ENCODE measurements around the gene PNMT. TPM values are rescaled to one million over a fixed set of nuclear protein-coding genes. Genes with fewer than 3 reads are reported as not detected.

PNMT gene
- total and polyA plus RNA-seq, 4 donors, result 0.99 to 6.2 (median 5.9) TPM

DNA sequence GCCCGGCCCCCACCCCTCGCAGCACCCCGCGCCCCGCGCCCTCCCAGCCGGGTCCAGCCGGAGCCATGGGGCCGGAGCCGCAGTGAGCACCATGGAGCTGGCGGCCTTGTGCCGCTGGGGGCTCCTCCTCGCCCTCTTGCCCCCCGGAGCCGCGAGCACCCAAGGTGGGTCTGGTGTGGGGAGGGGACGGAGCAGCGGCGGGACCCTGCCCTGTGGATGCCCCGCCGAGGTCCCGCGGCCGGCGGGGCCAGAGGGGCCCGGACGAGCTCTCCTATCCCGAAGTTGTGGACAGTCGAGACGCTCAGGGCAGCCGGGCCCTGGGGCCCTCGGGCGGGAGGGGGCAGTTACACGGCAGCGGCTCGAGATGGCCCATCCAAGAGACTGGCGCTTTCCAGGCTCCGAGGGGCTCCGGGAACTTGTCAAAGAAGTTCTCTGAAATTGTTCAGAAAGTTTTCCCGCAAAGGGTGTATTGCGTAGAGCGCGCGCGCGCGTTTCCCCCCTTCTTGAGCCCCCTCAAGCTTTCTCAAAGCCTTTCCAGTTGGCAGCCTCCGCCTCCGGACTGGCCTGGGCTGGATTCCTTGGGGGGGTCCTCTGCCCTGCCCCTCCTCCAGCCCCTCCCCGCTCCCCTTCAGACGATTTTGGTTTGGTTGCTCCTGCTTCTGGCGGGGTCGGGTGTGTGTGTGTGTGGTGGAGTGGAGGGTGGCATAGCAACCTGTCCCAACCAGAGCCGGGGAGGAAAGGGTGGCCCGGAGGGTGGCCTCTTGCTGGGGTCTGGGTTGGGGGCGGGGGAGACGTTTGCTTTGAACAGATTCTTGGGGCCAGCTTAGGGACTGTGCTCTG, 32.1 kb downstream of the PNMT start:
- H3K4me3 ChIP-seq (ENCODE audit: low read depth, low read length), result peak overlapping the region; percentile 63
- 2% methylated on average over 48 of the region's 57 CpGs for WGBS (ENCODE audit: insufficient coverage)
- peaks cover 12% of the 10 kb centered on the region for H3K36me3 ChIP-seq (ENCODE audit: control insufficient read depth, insufficient read depth, low read length)
- peak in 2 of 6 donors; percentile 37 to 74 for DNase-seq (ENCODE audit: low read depth in 4 of 6, low spot score in 6 of 6)
- peak overlapping the region; percentile 83 for H3K27ac ChIP-seq (ENCODE audit: low read depth, low read length)
- no peaks in the 10 kb centered on the region for H3K9me3 ChIP-seq (ENCODE audit: control insufficient read depth, insufficient read depth, low read length)
- H3K4me1 ChIP-seq (ENCODE audit: control insufficient read depth, insufficient read depth, low read length), result peaks cover 46% of the 10 kb centered on the region
- peaks cover 22% of the 10 kb centered on the region for H3K27me3 ChIP-seq (ENCODE audit: control insufficient read depth, insufficient read depth, low read length)

GRCh38 chr17:39701012-39701783, 32.9 kb downstream of the PNMT start:
- Histone ChIP-seq H3K4me1 (ENCODE audit: control insufficient read depth, insufficient read depth, low read length) (peaks cover 46% of the 10 kb centered on the region), H3K27ac (ENCODE audit: low read depth, low read length) (peak overlapping the region; percentile 83), H3K4me3 (ENCODE audit: low read depth, low read length) (peak overlapping the region; percentile 63), H3K27me3 (ENCODE audit: control insufficient read depth, insufficient read depth, low read length) (peaks cover 22% of the 10 kb centered on the region), H3K36me3 (ENCODE audit: control insufficient read depth, insufficient read depth, low read length) (peaks cover 13% of the 10 kb centered on the region), H3K9me3 (ENCODE audit: control insufficient read depth, insufficient read depth, low read length) (no peaks in the 10 kb centered on the region)
- WGBS (ENCODE audit: insufficient coverage), result 22% methylated on average over 8 of the region's 10 CpGs
- DNase-seq (ENCODE audit: low read depth in 4 of 6, low spot score in 6 of 6), result no peak

- Histone ChIP-seq H3K27me3 (ENCODE audit: control insufficient read depth, insufficient read depth, low read length) (peaks cover 22% of the 10 kb centered on the region), H3K4me3 (ENCODE audit: low read depth, low read length) (peak overlapping the region; percentile 63), H3K4me1 (ENCODE audit: control insufficient read depth, insufficient read depth, low read length) (peaks cover 50% of the 10 kb centered on the region), H3K9me3 (ENCODE audit: control insufficient read depth, insufficient read depth, low read length) (no peaks in the 10 kb centered on the region), H3K27ac (ENCODE audit: low read depth, low read length) (peak overlapping the region; percentile 15), H3K36me3 (ENCODE audit: control insufficient read depth, insufficient read depth, low read length) (peaks cover 15% of the 10 kb centered on the region)
- 71% methylated on average over 2 of the region's 4 CpGs for WGBS (ENCODE audit: insufficient coverage)
- DNase-seq (ENCODE audit: low read depth in 4 of 6, low spot score in 6 of 6), result no peak
Measured at GRCh38 chr17:39701784-39702422, 33.6 kb downstream of the PNMT start.

- no peaks in the 10 kb centered on the region for H3K9me3 ChIP-seq (ENCODE audit: control insufficient read depth, insufficient read depth, low read length)
- no peak overlapping the region for H3K4me3 ChIP-seq (ENCODE audit: low read depth, low read length)
- H3K4me1 ChIP-seq (ENCODE audit: control insufficient read depth, insufficient read depth, low read length), result peaks cover 54% of the 10 kb centered on the region
- peaks cover 22% of the 10 kb centered on the region for H3K27me3 ChIP-seq (ENCODE audit: control insufficient read depth, insufficient read depth, low read length)
- peak in 1 of 6 donors; percentile 38 for DNase-seq (ENCODE audit: low read depth in 4 of 6, low spot score in 6 of 6)
- 47% methylated on average over 6 of the region's 12 CpGs for WGBS (ENCODE audit: insufficient coverage)
- peaks cover 21% of the 10 kb centered on the region for H3K36me3 ChIP-seq (ENCODE audit: control insufficient read depth, insufficient read depth, low read length)
- peak overlapping the region; percentile 22 for H3K27ac ChIP-seq (ENCODE audit: low read depth, low read length)
Measured at GRCh38 chr17:39702901-39703893, 34.9 kb downstream of the PNMT start.

- no peak overlapping the region for H3K27ac ChIP-seq (ENCODE audit: low read depth, low read length)
- H3K27me3 ChIP-seq (ENCODE audit: control insufficient read depth, insufficient read depth, low read length), result peaks cover 21% of the 10 kb centered on the region
- no peaks in the 10 kb centered on the region for H3K9me3 ChIP-seq (ENCODE audit: control insufficient read depth, insufficient read depth, low read length)
- no peak for DNase-seq (ENCODE audit: low read depth in 4 of 6, low spot score in 6 of 6)
- 100% methylated on average over 2 of the region's 5 CpGs for WGBS (ENCODE audit: insufficient coverage)
- H3K4me1 ChIP-seq (ENCODE audit: control insufficient read depth, insufficient read depth, low read length), result peaks cover 54% of the 10 kb centered on the region
- H3K36me3 ChIP-seq (ENCODE audit: control insufficient read depth, insufficient read depth, low read length), result peaks cover 28% of the 10 kb centered on the region
- no peak overlapping the region for H3K4me3 ChIP-seq (ENCODE audit: low read depth, low read length)
Measured at GRCh38 chr17:39703913-39704312, 35.7 kb downstream of the PNMT start.

- peak in 1 of 6 donors; percentile 48 for DNase-seq (ENCODE audit: low read depth in 4 of 6, low spot score in 6 of 6)
- H3K36me3 ChIP-seq (ENCODE audit: control insufficient read depth, insufficient read depth, low read length), result peaks cover 39% of the 10 kb centered on the region
- no peak overlapping the region for H3K4me3 ChIP-seq (ENCODE audit: low read depth, low read length)
- no peaks in the 10 kb centered on the region for H3K9me3 ChIP-seq (ENCODE audit: control insufficient read depth, insufficient read depth, low read length)
- H3K27ac ChIP-seq (ENCODE audit: low read depth, low read length), result peak overlapping the region; percentile 57
- WGBS (ENCODE audit: insufficient coverage), result 45% methylated on average over 10 of the region's 11 CpGs
- H3K4me1 ChIP-seq (ENCODE audit: control insufficient read depth, insufficient read depth, low read length), result peaks cover 51% of the 10 kb centered on the region
- H3K27me3 ChIP-seq (ENCODE audit: control insufficient read depth, insufficient read depth, low read length), result peaks cover 12% of the 10 kb centered on the region
Measured at GRCh38 chr17:39704821-39705551, 36.7 kb downstream of the PNMT start.

DNA sequence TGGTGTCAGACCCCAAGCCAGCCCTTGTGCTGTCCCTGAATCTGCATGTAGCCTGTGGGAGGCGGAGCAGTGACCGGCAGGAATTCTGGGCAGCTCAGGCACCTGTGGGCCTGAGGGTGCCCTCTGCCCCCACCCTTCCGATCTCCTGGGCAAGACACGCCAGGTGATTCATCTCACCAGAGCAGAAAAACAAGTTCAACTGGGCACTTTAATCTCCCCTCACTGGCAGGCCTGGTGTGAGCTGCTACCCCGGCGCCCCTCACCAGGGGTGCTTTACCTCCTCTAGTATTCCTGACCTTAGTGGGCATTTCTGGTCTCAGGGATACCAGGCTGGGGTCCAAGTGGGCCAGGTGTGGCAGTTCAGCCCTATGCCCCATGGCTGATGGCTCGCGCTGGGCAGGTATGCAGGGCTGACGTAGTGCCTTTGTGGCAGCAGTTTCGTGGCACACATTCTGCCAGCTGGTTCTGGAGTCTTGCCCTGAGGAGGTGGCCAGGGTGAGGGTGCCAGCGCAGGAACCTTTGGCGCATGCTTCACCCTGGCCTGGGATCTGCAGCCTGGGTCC, 37.6 kb downstream of the PNMT start:
- DNase-seq (ENCODE audit: low read depth in 4 of 6, low spot score in 6 of 6), result no peak
- WGBS (ENCODE audit: insufficient coverage), result 77% methylated on average over 12 of the region's 12 CpGs

DNA sequence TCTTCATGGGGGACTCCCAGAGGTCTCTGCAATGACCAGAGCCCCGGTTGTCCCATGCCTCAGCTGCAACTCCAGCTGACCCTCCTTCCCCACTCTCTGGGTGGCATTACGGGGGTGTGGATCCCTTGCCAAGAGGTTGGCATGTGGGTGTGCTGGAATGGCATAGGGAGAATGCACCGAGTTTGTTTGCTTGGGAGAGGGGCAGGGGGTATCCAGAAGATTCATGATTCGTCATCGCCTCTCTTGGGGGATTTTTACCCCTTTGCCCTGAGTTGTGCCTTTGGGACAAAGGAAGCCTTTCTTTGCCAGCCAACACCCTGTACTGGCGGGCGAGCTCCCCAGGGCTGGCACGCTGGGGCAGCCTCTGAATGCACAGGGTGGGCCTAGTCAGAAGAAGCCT, 38.1 kb downstream of the PNMT start:
- peaks cover 45% of the 10 kb centered on the region for H3K4me1 ChIP-seq (ENCODE audit: control insufficient read depth, insufficient read depth, low read length)
- no peaks in the 10 kb centered on the region for H3K9me3 ChIP-seq (ENCODE audit: control insufficient read depth, insufficient read depth, low read length)
- peak overlapping the region; percentile 80 for H3K27ac ChIP-seq (ENCODE audit: low read depth, low read length)
- H3K36me3 ChIP-seq (ENCODE audit: control insufficient read depth, insufficient read depth, low read length), result peaks cover 47% of the 10 kb centered on the region
- 78% methylated on average over 5 of the region's 8 CpGs for WGBS (ENCODE audit: insufficient coverage)
- no peak overlapping the region for H3K4me3 ChIP-seq (ENCODE audit: low read depth, low read length)
- peak in 1 of 6 donors; percentile 27 for DNase-seq (ENCODE audit: low read depth in 4 of 6, low spot score in 6 of 6)
- H3K27me3 ChIP-seq (ENCODE audit: control insufficient read depth, insufficient read depth, low read length), result no peaks in the 10 kb centered on the region

More for the DNA sequence above, 37.6 kb downstream of the PNMT start:
- peaks cover 5% of the 10 kb centered on the region for H3K27me3 ChIP-seq (ENCODE audit: control insufficient read depth, insufficient read depth, low read length)
- H3K27ac ChIP-seq (ENCODE audit: low read depth, low read length), result peak overlapping the region; percentile 80
- no peaks in the 10 kb centered on the region for H3K9me3 ChIP-seq (ENCODE audit: control insufficient read depth, insufficient read depth, low read length)
- H3K4me3 ChIP-seq (ENCODE audit: low read depth, low read length), result no peak overlapping the region
- peaks cover 47% of the 10 kb centered on the region for H3K36me3 ChIP-seq (ENCODE audit: control insufficient read depth, insufficient read depth, low read length)
- H3K4me1 ChIP-seq (ENCODE audit: control insufficient read depth, insufficient read depth, low read length), result peaks cover 50% of the 10 kb centered on the region

Measured in spinal cord (tissue), 10 donors.